ENCODE data around the gene VWC2.

Gene VWC2

GRCh38 chr7:49860293-49860692 lies 86.9 kb downstream of the VWC2 start:
- Histone ChIP-seq H3K23ac (ENCODE audit: low read length) (no peak overlapping the region), H3K27ac (ENCODE audit: low read depth, low read length) (no peak overlapping the region), H3K56ac (ENCODE audit: low read length) (no peak overlapping the region), H3K79me1 (ENCODE audit: low read length) (no peaks in the 10 kb centered on the region), H2AK5ac (ENCODE audit: low read length) (no peak overlapping the region), H3K4me2 (ENCODE audit: low read length) (no peak overlapping the region), H3K9ac (ENCODE audit: low read length) (no peak overlapping the region), H3K36me3 (ENCODE audit: control insufficient read depth, insufficient read depth, low read length) (no peaks in the 10 kb centered on the region), H3K27me3 (ENCODE audit: insufficient read depth, low read length, poor library complexity) (no peaks in the 10 kb centered on the region), H3K4ac (ENCODE audit: low read depth, low read length) (no peak overlapping the region), H2BK120ac (ENCODE audit: low read depth, low read length) (no peak overlapping the region), H3K4me1 (ENCODE audit: control insufficient read depth, low read depth, low read length) (no peaks in the 10 kb centered on the region), H4K8ac (ENCODE audit: low read depth, low read length) (no peak overlapping the region), H3K4me3 (ENCODE audit: low read length) (no peak overlapping the region), H2BK5ac (ENCODE audit: low read length) (no peak overlapping the region), H2BK15ac (replicated peaks; ENCODE audit: low read depth) (no peak overlapping the region), H3K79me2 (ENCODE audit: control insufficient read depth, insufficient read depth, low read length) (no peaks in the 10 kb centered on the region), H4K5ac (ENCODE audit: low read length) (no peak overlapping the region), H3K18ac (ENCODE audit: low read length) (no peak overlapping the region)
- DNase-seq: no peak
- no CpG with 5 or more reads among the region's 1 CpG for WGBS (ENCODE audit: extremely low coverage, insufficient coverage, low lambda C conversion rate)

- Histone ChIP-seq H3K18ac (ENCODE audit: low read length) (no peak overlapping the region), H2BK15ac (replicated peaks; ENCODE audit: low read depth) (no peak overlapping the region), H3K79me2 (ENCODE audit: control insufficient read depth, insufficient read depth, low read length) (no peaks in the 10 kb centered on the region), H3K9ac (ENCODE audit: low read length) (no peak overlapping the region), H3K27me3 (ENCODE audit: insufficient read depth, low read length, poor library complexity) (no peaks in the 10 kb centered on the region), H4K5ac (ENCODE audit: low read length) (no peak overlapping the region), H2BK5ac (ENCODE audit: low read length) (no peak overlapping the region), H3K4ac (ENCODE audit: low read depth, low read length) (no peak overlapping the region), H3K4me1 (ENCODE audit: control insufficient read depth, low read depth, low read length) (no peaks in the 10 kb centered on the region), H2BK120ac (ENCODE audit: low read depth, low read length) (no peak overlapping the region), H4K8ac (ENCODE audit: low read depth, low read length) (no peak overlapping the region), H3K4me3 (ENCODE audit: low read length) (no peak overlapping the region), H3K56ac (ENCODE audit: low read length) (no peak overlapping the region), H3K27ac (ENCODE audit: low read depth, low read length) (no peak overlapping the region), H3K23ac (ENCODE audit: low read length) (no peak overlapping the region), H3K4me2 (ENCODE audit: low read length) (no peak overlapping the region), H3K79me1 (ENCODE audit: low read length) (no peaks in the 10 kb centered on the region), H3K36me3 (ENCODE audit: control insufficient read depth, insufficient read depth, low read length) (no peaks in the 10 kb centered on the region), H2AK5ac (ENCODE audit: low read length) (no peak overlapping the region)
- DNase-seq: peak; percentile 54
- no CpG with 5 or more reads among the region's 10 CpGs for WGBS (ENCODE audit: extremely low coverage, insufficient coverage, low lambda C conversion rate)
These were observed 92.8 kb downstream of the VWC2 start for GRCh38 chr7:49866076-49866735.

- peak; percentile 51 for DNase-seq
- H3K4me1 ChIP-seq (ENCODE audit: control insufficient read depth, low read depth, low read length): no peaks in the 10 kb centered on the region
- H3K4me2 ChIP-seq (ENCODE audit: low read length): no peak overlapping the region
- H3K79me2 ChIP-seq (ENCODE audit: control insufficient read depth, insufficient read depth, low read length): no peaks in the 10 kb centered on the region
- no peaks in the 10 kb centered on the region for H3K79me1 ChIP-seq (ENCODE audit: low read length)
- no peak overlapping the region for H3K56ac ChIP-seq (ENCODE audit: low read length)
- H3K27ac ChIP-seq (ENCODE audit: low read depth, low read length): no peak overlapping the region
- H4K5ac ChIP-seq (ENCODE audit: low read length): no peak overlapping the region
- no peak overlapping the region for H2BK120ac ChIP-seq (ENCODE audit: low read depth, low read length)
- H3K36me3 ChIP-seq (ENCODE audit: control insufficient read depth, insufficient read depth, low read length): no peaks in the 10 kb centered on the region
- no peak overlapping the region for H3K9ac ChIP-seq (ENCODE audit: low read length)
- no peak overlapping the region for H2AK5ac ChIP-seq (ENCODE audit: low read length)
- no peak overlapping the region for H3K4ac ChIP-seq (ENCODE audit: low read depth, low read length)
- H3K27me3 ChIP-seq (ENCODE audit: insufficient read depth, low read length, poor library complexity): no peaks in the 10 kb centered on the region
- no peak overlapping the region for H3K4me3 ChIP-seq (ENCODE audit: low read length)
- H2BK15ac ChIP-seq (replicated peaks; ENCODE audit: low read depth): no peak overlapping the region
- H3K18ac ChIP-seq (ENCODE audit: low read length): no peak overlapping the region
- H4K8ac ChIP-seq (ENCODE audit: low read depth, low read length): no peak overlapping the region
- no CpG with 5 or more reads among the region's 5 CpGs for WGBS (ENCODE audit: extremely low coverage, insufficient coverage, low lambda C conversion rate)
- H3K23ac ChIP-seq (ENCODE audit: low read length): no peak overlapping the region
- H2BK5ac ChIP-seq (ENCODE audit: low read length): no peak overlapping the region
These were observed 93.5 kb downstream of the VWC2 start for GRCh38 chr7:49866910-49867309.

GRCh38 chr7:49873420-49873819 lies 100.0 kb downstream of the VWC2 start:
- Histone ChIP-seq H3K27me3 (ENCODE audit: insufficient read depth, low read length, poor library complexity) (no peaks in the 10 kb centered on the region), H3K56ac (ENCODE audit: low read length) (no peak overlapping the region), H2BK15ac (replicated peaks; ENCODE audit: low read depth) (no peak overlapping the region), H2AK5ac (ENCODE audit: low read length) (no peak overlapping the region), H3K9ac (ENCODE audit: low read length) (no peak overlapping the region), H2BK5ac (ENCODE audit: low read length) (no peak overlapping the region), H3K36me3 (ENCODE audit: control insufficient read depth, insufficient read depth, low read length) (no peaks in the 10 kb centered on the region), H2BK120ac (ENCODE audit: low read depth, low read length) (no peak overlapping the region), H3K18ac (ENCODE audit: low read length) (no peak overlapping the region), H3K79me1 (ENCODE audit: low read length) (no peaks in the 10 kb centered on the region), H3K4me1 (ENCODE audit: control insufficient read depth, low read depth, low read length) (no peaks in the 10 kb centered on the region), H3K79me2 (ENCODE audit: control insufficient read depth, insufficient read depth, low read length) (no peaks in the 10 kb centered on the region), H4K8ac (ENCODE audit: low read depth, low read length) (no peak overlapping the region), H3K4ac (ENCODE audit: low read depth, low read length) (no peak overlapping the region), H3K4me3 (ENCODE audit: low read length) (no peak overlapping the region), H4K5ac (ENCODE audit: low read length) (no peak overlapping the region), H3K23ac (ENCODE audit: low read length) (no peak overlapping the region), H3K27ac (ENCODE audit: low read depth, low read length) (no peak overlapping the region), H3K4me2 (ENCODE audit: low read length) (no peak overlapping the region)
- no peak for DNase-seq
- no CpG with 5 or more reads among the region's 1 CpG for WGBS (ENCODE audit: extremely low coverage, insufficient coverage, low lambda C conversion rate)

- H3K9ac ChIP-seq (ENCODE audit: low read length): no peak overlapping the region
- no peak overlapping the region for H4K5ac ChIP-seq (ENCODE audit: low read length)
- no peaks in the 10 kb centered on the region for H3K79me1 ChIP-seq (ENCODE audit: low read length)
- no peaks in the 10 kb centered on the region for H3K4me1 ChIP-seq (ENCODE audit: control insufficient read depth, low read depth, low read length)
- H3K79me2 ChIP-seq (ENCODE audit: control insufficient read depth, insufficient read depth, low read length): no peaks in the 10 kb centered on the region
- H3K4ac ChIP-seq (ENCODE audit: low read depth, low read length): no peak overlapping the region
- H4K8ac ChIP-seq (ENCODE audit: low read depth, low read length): no peak overlapping the region
- H3K27me3 ChIP-seq (ENCODE audit: insufficient read depth, low read length, poor library complexity): no peaks in the 10 kb centered on the region
- DNase-seq: no peak
- H3K27ac ChIP-seq (ENCODE audit: low read depth, low read length): no peak overlapping the region
- no peak overlapping the region for H3K18ac ChIP-seq (ENCODE audit: low read length)
- no peak overlapping the region for H2BK120ac ChIP-seq (ENCODE audit: low read depth, low read length)
- no peak overlapping the region for H3K4me3 ChIP-seq (ENCODE audit: low read length)
- H2BK15ac ChIP-seq (replicated peaks; ENCODE audit: low read depth): no peak overlapping the region
- H3K56ac ChIP-seq (ENCODE audit: low read length): no peak overlapping the region
- WGBS (ENCODE audit: extremely low coverage, insufficient coverage, low lambda C conversion rate): no CpG with 5 or more reads among the region's 1 CpG
- no peak overlapping the region for H3K23ac ChIP-seq (ENCODE audit: low read length)
- H2AK5ac ChIP-seq (ENCODE audit: low read length): no peak overlapping the region
- no peak overlapping the region for H2BK5ac ChIP-seq (ENCODE audit: low read length)
- H3K4me2 ChIP-seq (ENCODE audit: low read length): no peak overlapping the region
- H3K36me3 ChIP-seq (ENCODE audit: control insufficient read depth, insufficient read depth, low read length): no peaks in the 10 kb centered on the region
These were observed 101.9 kb downstream of the VWC2 start for GRCh38 chr7:49875336-49875735.

- Histone ChIP-seq H3K36me3 (ENCODE audit: control insufficient read depth, insufficient read depth, low read length) (no peaks in the 10 kb centered on the region), H3K79me2 (ENCODE audit: control insufficient read depth, insufficient read depth, low read length) (no peaks in the 10 kb centered on the region), H2BK15ac (replicated peaks; ENCODE audit: low read depth) (no peak overlapping the region), H3K27ac (ENCODE audit: low read depth, low read length) (no peak overlapping the region), H4K5ac (ENCODE audit: low read length) (no peak overlapping the region), H3K4me2 (ENCODE audit: low read length) (no peak overlapping the region), H3K9ac (ENCODE audit: low read length) (no peak overlapping the region), H3K4me3 (ENCODE audit: low read length) (no peak overlapping the region), H3K56ac (ENCODE audit: low read length) (no peak overlapping the region), H3K79me1 (ENCODE audit: low read length) (no peaks in the 10 kb centered on the region), H3K4me1 (ENCODE audit: control insufficient read depth, low read depth, low read length) (no peaks in the 10 kb centered on the region), H3K23ac (ENCODE audit: low read length) (no peak overlapping the region), H2BK5ac (ENCODE audit: low read length) (no peak overlapping the region), H3K18ac (ENCODE audit: low read length) (no peak overlapping the region), H4K8ac (ENCODE audit: low read depth, low read length) (no peak overlapping the region), H3K4ac (ENCODE audit: low read depth, low read length) (no peak overlapping the region), H2AK5ac (ENCODE audit: low read length) (no peak overlapping the region), H3K27me3 (ENCODE audit: insufficient read depth, low read length, poor library complexity) (no peaks in the 10 kb centered on the region), H2BK120ac (ENCODE audit: low read depth, low read length) (no peak overlapping the region)
- no peak for DNase-seq
- no CpG with 5 or more reads among the region's 3 CpGs for WGBS (ENCODE audit: extremely low coverage, insufficient coverage, low lambda C conversion rate)
These were observed 102.8 kb downstream of the VWC2 start for GRCh38 chr7:49876202-49876601.
